ENCODE data around the gene VPS4B.
"Not testable (repeated sequence)": the region's sequence is repeated elsewhere in the genome, so short reads cannot be mapped to it uniquely, and the experiment has no call there.

The VPS4B gene

GRCh38 chr18:63376538-63376937 lies 45.7 kb downstream of the VPS4B start:
- in situ Hi-C loops (cut with MboI; ENCODE audit: low sequenced_read_pairs), result no loop called here

GRCh38 chr18:63374540-63374939 lies 47.7 kb downstream of the VPS4B start:
- in situ Hi-C loops (cut with MboI; ENCODE audit: low sequenced_read_pairs), result no loop called here

- in situ Hi-C loops (cut with MboI; ENCODE audit: low sequenced_read_pairs), result no loop called here
Measured at GRCh38 chr18:63373161-63373560, 49.1 kb downstream of the VPS4B start.

- in situ Hi-C loops (cut with MboI; ENCODE audit: low sequenced_read_pairs), result no loop called here
Measured at GRCh38 chr18:63368611-63369010, 53.7 kb downstream of the VPS4B start.

GRCh38 chr18:63367053-63367953 lies 55.0 kb downstream of the VPS4B start, which contains the start of gene KDSR:
KDSR (minus strand) TSS chr18:63367206; CDS start chr18:63367118, 88 bp downstream.
- in situ Hi-C loops (cut with MboI; ENCODE audit: low sequenced_read_pairs), result no loop called here

- in situ Hi-C loops (cut with MboI; ENCODE audit: low sequenced_read_pairs), result no loop called here
Measured at GRCh38 chr18:63366213-63367052, 55.8 kb downstream of the VPS4B start.

GRCh38 chr18:63365876-63366212 lies 56.4 kb downstream of the VPS4B start:
- in situ Hi-C loops (cut with MboI; ENCODE audit: low sequenced_read_pairs), result no loop called here

- in situ Hi-C loops (cut with MboI; ENCODE audit: low sequenced_read_pairs), result no loop called here
Measured at GRCh38 chr18:63363951-63364350, 58.3 kb downstream of the VPS4B start.

GRCh38 chr18:63363420-63363819 lies 58.9 kb downstream of the VPS4B start:
- in situ Hi-C loops (cut with MboI; ENCODE audit: low sequenced_read_pairs), result not testable (repeated sequence)

GRCh38 chr18:63356272-63356896 lies 65.9 kb downstream of the VPS4B start:
- in situ Hi-C loops (cut with MboI; ENCODE audit: low sequenced_read_pairs), result no loop called here

- in situ Hi-C loops (cut with MboI; ENCODE audit: low sequenced_read_pairs), result no loop called here
Measured at GRCh38 chr18:63350230-63350629, 72.0 kb downstream of the VPS4B start.

GRCh38 chr18:63348508-63349136 lies 73.7 kb downstream of the VPS4B start:
- in situ Hi-C loops (cut with MboI; ENCODE audit: low sequenced_read_pairs), result no loop called here

- in situ Hi-C loops (cut with MboI; ENCODE audit: low sequenced_read_pairs), result no loop called here
Measured at GRCh38 chr18:63346480-63347183, 75.6 kb downstream of the VPS4B start.

GRCh38 chr18:63346031-63346430 lies 76.2 kb downstream of the VPS4B start:
- in situ Hi-C loops (cut with MboI; ENCODE audit: low sequenced_read_pairs), result no loop called here

GRCh38 chr18:63344918-63345317 lies 77.4 kb downstream of the VPS4B start:
- in situ Hi-C loops (cut with MboI; ENCODE audit: low sequenced_read_pairs), result no loop called here

- in situ Hi-C loops (cut with MboI; ENCODE audit: low sequenced_read_pairs), result no loop called here
Measured at GRCh38 chr18:63344263-63344662, 78.0 kb downstream of the VPS4B start.

- in situ Hi-C loops (cut with MboI; ENCODE audit: low sequenced_read_pairs), result no loop called here
Measured at GRCh38 chr18:63342206-63342605, 80.1 kb downstream of the VPS4B start.

- in situ Hi-C loops (cut with MboI; ENCODE audit: low sequenced_read_pairs), result no loop called here
Measured at GRCh38 chr18:63339920-63340484, 82.3 kb downstream of the VPS4B start.
